GM12878 (cell line): ENCODE data around the gene CYP1B1. TPM values are rescaled to one million over a fixed set of nuclear protein-coding genes. Genes with fewer than 3 reads are reported as not detected.

Experiments
- ATF7 ChIP-seq: fragments of 450-650 bp; IDR thresholded peaks from 2 replicates; pipeline ENCODE4 v1.6.1; 2016; ENCODE audit warnings: low read depth, mild to moderate bottlenecking
- BHLHE40 ChIP-seq, 2 experiments: fragments of 450-650 bp in 1 of 2; IDR thresholded peaks; 2 replicates each; pipeline ENCODE4 v1.6.1; 2011 to 2017; ENCODE audit warnings: low read depth in 2 of 2, borderline replicate concordance in 1 of 2, improper control_type of control experiment in 1 of 2, low read length in 1 of 2, mild to moderate bottlenecking in 1 of 2
- DPF2 ChIP-seq: fragments of 450-650 bp; IDR thresholded peaks from 2 replicates; pipeline ENCODE4 v1.6.1; 2017; ENCODE audit warnings: mild to moderate bottlenecking
- EP300 ChIP-seq, 2 experiments: fragments of 150-350 bp in 1 of 2; IDR thresholded peaks; 2 replicates each; pipeline ENCODE4 v1.6.1; 2011 to 2012; ENCODE audit warnings: low read depth in 2 of 2, low read length in 2 of 2, borderline replicate concordance in 1 of 2, improper control_type of control experiment in 1 of 2, inconsistent platforms in 1 of 2; ENCODE audit not compliant: control insufficient read depth in 1 of 2
- EZH2 ChIP-seq: IDR thresholded peaks from 2 replicates; pipeline ENCODE4 v1.6.1; 2012; ENCODE audit warnings: low read depth, mild to moderate bottlenecking, control low read depth, inconsistent platforms, low read length, borderline replicate concordance; ENCODE audit not compliant: control insufficient read depth
- JUND ChIP-seq: IDR thresholded peaks from 2 replicates; pipeline ENCODE4 v1.6.1; 2012; ENCODE audit warnings: low read depth, mild to moderate bottlenecking, low read length, improper control_type of control experiment, moderate library complexity
- KLF5 ChIP-seq: fragments of 450-650 bp; IDR thresholded peaks from 2 replicates; pipeline ENCODE4 v1.6.1; 2014; ENCODE audit warnings: mild to moderate bottlenecking; ENCODE audit not compliant: partially characterized antibody
- MYC ChIP-seq: IDR thresholded peaks from 2 replicates; pipeline ENCODE4 v1.6.1; 2011; ENCODE audit warnings: mild to moderate bottlenecking, low read length, moderate library complexity, inconsistent platforms; ENCODE audit not compliant: insufficient read depth, insufficient replicate concordance, insufficient read length, severe bottlenecking
- NFIC ChIP-seq: IDR thresholded peaks from 2 replicates; pipeline ENCODE4 v1.6.1; 2012; ENCODE audit warnings: low read depth, mild to moderate bottlenecking, inconsistent platforms, low read length, moderate library complexity
- PAX8 ChIP-seq: fragments of 450-650 bp; IDR thresholded peaks from 2 replicates; pipeline ENCODE4 v1.6.1; 2017; ENCODE audit warnings: mild to moderate bottlenecking, moderate library complexity
- POLR2AphosphoS5 ChIP-seq: IDR thresholded peaks from 2 replicates; pipeline ENCODE4 v1.6.1; 2011; ENCODE audit warnings: mild to moderate bottlenecking, low read length, inconsistent platforms
- SIN3A ChIP-seq: IDR thresholded peaks from 2 replicates; pipeline ENCODE4 v1.6.1; 2012; ENCODE audit warnings: low read depth, low read length, improper control_type of control experiment
- SIX5 ChIP-seq: IDR thresholded peaks from 2 replicates; pipeline ENCODE4 v1.6.1; 2011; ENCODE audit warnings: mild to moderate bottlenecking, low read depth, low read length, moderate library complexity; ENCODE audit not compliant: severe bottlenecking
- SMAD1 ChIP-seq: fragments of 450-650 bp; IDR thresholded peaks from 2 replicates; pipeline ENCODE4 v1.6.1; 2018; ENCODE audit warnings: mild to moderate bottlenecking, low read depth; ENCODE audit not compliant: partially characterized antibody
- SREBF1 ChIP-seq: IDR thresholded peaks from 2 replicates; pipeline ENCODE4 v1.6.1; 2012; ENCODE audit warnings: mild to moderate bottlenecking, low read length
- STAT1 ChIP-seq: fragments of 450-650 bp; conservative IDR thresholded peaks from 2 replicates; pipeline ENCODE4 v1.6.1; 2014; ENCODE audit warnings: antibody characterized with exemption, mild to moderate bottlenecking
- TBL1XR1 ChIP-seq: IDR thresholded peaks from 2 replicates; pipeline ENCODE4 v1.6.1; 2012; ENCODE audit warnings: low read depth, low read length, improper control_type of control experiment
- ZNF687 ChIP-seq: fragments of 450-650 bp; IDR thresholded peaks from 2 replicates; pipeline ENCODE4 v1.6.1; 2017; ENCODE audit warnings: mild to moderate bottlenecking, moderate library complexity
- ZSCAN29 ChIP-seq: fragments of 450-650 bp; IDR thresholded peaks from 2 replicates; pipeline ENCODE4 v1.6.1; 2017; ENCODE audit warnings: mild to moderate bottlenecking, moderate library complexity
- polyA plus RNA-seq, 11 experiments: library from polyadenylated mRNA; depleted of rRNA in 4 of 11; unstranded in 6 of 11; stranded (reverse) in 5 of 11; fragments of >200 nt; fragmentation: Nextera tagmentation in 4 of 11; fragmentation: Illumina TruSeq in 1 of 11; extraction: Ambion mirVana in 4 of 11; extraction: Trizol in 1 of 11; gene quantifications; 1 replicate in 1 of 11; 2 replicates in 10 of 11; pipeline versions ENCODE4 v1.2.1 to v1.2.3, GENCODE V29; 2011 to 2016; ENCODE audit warnings: inconsistent platforms in 2 of 11, missing spikeins in 2 of 11, low read depth in 1 of 11
- total RNA-seq, 4 experiments: library from RNA; depleted of rRNA in 3 of 4; stranded (reverse); fragments of >200 nt in 3 of 4; fragmentation: Illumina TruSeq in 1 of 4; extraction: Trizol in 1 of 4; gene quantifications; 2 replicates each; pipeline versions ENCODE4 v1.2.1 to v1.2.3, GENCODE V29; 2013 to 2021
- TF ChIP-seq, protein P1 (sequence below): fragments of 450-650 bp; formaldehyde crosslinking; IDR thresholded peaks from 2 replicates; pipeline ENCODE4 v1.4.0; 2020; ENCODE audit warnings: mild to moderate bottlenecking, moderate library complexity

The CYP1B1 gene
- total and polyA plus RNA-seq, 10 of the 15 experiments (the other 5 are each of a cell fraction or from before 2014, with no cell fraction given), result 0.35 to 29.7 (median 3.4) TPM

DNA sequence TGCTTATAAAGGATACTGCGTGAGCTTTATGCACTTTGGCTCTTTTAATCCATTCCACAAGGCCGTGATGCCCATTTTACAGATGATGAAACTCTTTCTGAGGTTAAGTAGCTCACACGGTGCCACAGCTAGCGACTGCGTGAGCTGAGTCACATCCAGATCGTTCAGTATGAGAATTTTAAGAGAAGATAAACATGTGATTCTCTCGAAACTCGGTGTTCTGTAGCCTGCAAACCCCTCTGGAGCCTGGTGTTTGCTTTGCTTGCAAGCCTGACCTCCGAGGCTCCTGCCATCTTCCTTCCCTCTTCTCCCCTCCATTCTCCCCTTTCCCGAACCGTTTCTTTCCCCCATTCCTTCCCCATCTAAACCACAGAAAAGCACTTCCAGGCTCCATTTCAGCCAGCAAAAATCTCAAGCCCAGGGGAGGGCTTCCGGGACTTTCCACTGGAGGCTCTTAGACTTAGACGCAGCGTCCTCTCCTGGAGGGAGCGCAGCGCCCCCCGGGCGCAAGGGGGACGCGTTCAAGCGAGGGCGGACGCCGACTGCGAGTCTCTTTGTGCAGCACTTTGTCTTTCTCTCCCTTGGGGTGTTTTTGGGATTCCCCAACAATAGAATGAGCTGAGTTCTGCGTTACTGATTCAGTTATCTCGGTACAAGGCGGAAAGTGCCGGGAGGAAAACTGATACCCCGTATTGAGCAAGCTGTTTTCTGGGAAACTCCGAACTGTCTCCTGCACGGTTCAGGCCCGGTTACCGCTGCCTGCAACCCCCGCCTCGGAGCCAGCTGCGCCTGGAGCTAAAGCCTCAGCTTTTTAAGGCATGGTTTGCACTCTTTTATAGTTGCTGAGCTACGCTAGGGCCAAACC, 38.0 kb downstream of the CYP1B1 start (continued):
- TF ChIP-seq ZNF687 (peak; percentile 42), ATF7 (0 out of 2 replicates have a peak, but pooled peaks have one; percentile 31), STAT1 (no peak), PAX8 (no peak), POLR2AphosphoS5 (peak; percentile 55; the same call in 1 of the 2 replicates), BHLHE40 (IDR thresholded peaks at IDR 0.05; ENCODE audit: borderline replicate concordance in 1 of 2, low read depth in 2 of 2, low read length in 1 of 2) (peak in 1 of 2 experiments; percentile 18; a peak in 1 of 4 replicates), SIX5 (no peak), EP300 (IDR thresholded peaks at IDR 0.05; ENCODE audit: borderline replicate concordance in 1 of 2, control insufficient read depth in 1 of 2, low read depth in 2 of 2, low read length in 2 of 2) (peak; percentile 26 to 40; a peak in 2 of 4 replicates), TBL1XR1 (peak; percentile 41; the same call in 1 of the 2 replicates), JUND (0 out of 2 replicates have a peak, but pooled peaks have one; percentile 39), MYC (no peak), ZSCAN29 (no peak), NFIC (peak; percentile 55; the same call in 1 of the 2 replicates), EZH2 (no peak), KLF5 (no peak), SMAD1 (peak; percentile 77), SIN3A (no peak), DPF2 (0 out of 2 replicates have a peak, but pooled peaks have one; percentile 47), SREBF1 (no peak)
- TF ChIP-seq, protein P1, sequence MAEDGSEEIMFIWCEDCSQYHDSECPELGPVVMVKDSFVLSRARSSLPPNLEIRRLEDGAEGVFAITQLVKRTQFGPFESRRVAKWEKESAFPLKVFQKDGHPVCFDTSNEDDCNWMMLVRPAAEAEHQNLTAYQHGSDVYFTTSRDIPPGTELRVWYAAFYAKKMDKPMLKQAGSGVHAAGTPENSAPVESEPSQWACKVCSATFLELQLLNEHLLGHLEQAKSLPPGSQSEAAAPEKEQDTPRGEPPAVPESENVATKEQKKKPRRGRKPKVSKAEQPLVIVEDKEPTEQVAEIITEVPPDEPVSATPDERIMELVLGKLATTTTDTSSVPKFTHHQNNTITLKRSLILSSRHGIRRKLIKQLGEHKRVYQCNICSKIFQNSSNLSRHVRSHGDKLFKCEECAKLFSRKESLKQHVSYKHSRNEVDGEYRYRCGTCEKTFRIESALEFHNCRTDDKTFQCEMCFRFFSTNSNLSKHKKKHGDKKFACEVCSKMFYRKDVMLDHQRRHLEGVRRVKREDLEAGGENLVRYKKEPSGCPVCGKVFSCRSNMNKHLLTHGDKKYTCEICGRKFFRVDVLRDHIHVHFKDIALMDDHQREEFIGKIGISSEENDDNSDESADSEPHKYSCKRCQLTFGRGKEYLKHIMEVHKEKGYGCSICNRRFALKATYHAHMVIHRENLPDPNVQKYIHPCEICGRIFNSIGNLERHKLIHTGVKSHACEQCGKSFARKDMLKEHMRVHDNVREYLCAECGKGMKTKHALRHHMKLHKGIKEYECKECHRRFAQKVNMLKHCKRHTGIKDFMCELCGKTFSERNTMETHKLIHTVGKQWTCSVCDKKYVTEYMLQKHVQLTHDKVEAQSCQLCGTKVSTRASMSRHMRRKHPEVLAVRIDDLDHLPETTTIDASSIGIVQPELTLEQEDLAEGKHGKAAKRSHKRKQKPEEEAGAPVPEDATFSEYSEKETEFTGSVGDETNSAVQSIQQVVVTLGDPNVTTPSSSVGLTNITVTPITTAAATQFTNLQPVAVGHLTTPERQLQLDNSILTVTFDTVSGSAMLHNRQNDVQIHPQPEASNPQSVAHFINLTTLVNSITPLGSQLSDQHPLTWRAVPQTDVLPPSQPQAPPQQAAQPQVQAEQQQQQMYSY (CRISPR knock-in tag), result no peak
